GM12872 (cell line): ENCODE measurements around the gene DNAJA4.

Source experiments
- CTCF ChIP-seq: IDR thresholded peaks from 3 replicates; pipeline ENCODE4 v1.5.1; 2011; ENCODE audit warnings: low read depth, mild to moderate bottlenecking, low read length, moderate library complexity; ENCODE audit not compliant: insufficient read depth

DNAJA4 gene

GRCh38 chr15:78247911-78248310 is 16.5 kb upstream of the DNAJA4 start:
- TF ChIP-seq CTCF, result no peak

GRCh38 chr15:78249131-78249530 is 15.2 kb upstream of the DNAJA4 start:
- no peak for TF ChIP-seq CTCF

GRCh38 chr15:78251136-78251535 is 13.2 kb upstream of the DNAJA4 start:
- TF ChIP-seq CTCF, result no peak

GRCh38 chr15:78255421-78256043 is 8.8 kb upstream of the DNAJA4 start:
- TF ChIP-seq CTCF, result no peak

GRCh38 chr15:78256044-78256437 is 8.3 kb upstream of the DNAJA4 start:
- TF ChIP-seq CTCF, result no peak

GRCh38 chr15:78257681-78258080 is 6.7 kb upstream of the DNAJA4 start:
- TF ChIP-seq CTCF, result no peak

GRCh38 chr15:78259232-78259631 is 5.1 kb upstream of the DNAJA4 start:
- TF ChIP-seq CTCF, result no peak
